IMR-90 (cell line): Measurements from ENCODE around the gene SLC50A1. TPM values are rescaled to one million over a fixed set of nuclear protein-coding genes. Genes with fewer than 3 reads are reported as not detected.

Experiments
- ATAC-seq: fragments of 200-7000 bp; cut with Tn5 transposase; 2 replicates; pipeline ENCODE4 v1.9.1; 2020; ENCODE audit warnings: low read depth, mild to moderate bottlenecking, moderate library complexity
- BruUV-seq: library from RNA; stranded (reverse); fragments of 400-500 nt; replicated peaks from 2 replicates; lab custom pipeline; 2021; lab: Mats Ljungman, UMichigan
- CTCF ChIA-PET: fragments of 300-600 bp; formaldehyde crosslinking; extraction: SDS; loops from one replicate; lab custom pipeline; 2021; ENCODE audit warnings: antibody characterized with exemption; lab: Yijun Ruan, JAX
- POLR2A ChIA-PET: fragments of 300-600 bp; sonication (Branson Sonifier 250); formaldehyde crosslinking; loops from one replicate; lab custom pipeline; 2022; ENCODE audit warnings: antibody characterized with exemption; ENCODE audit not compliant: unreplicated experiment; lab: Charles Lee
- DNase-seq: peaks from one replicate; pipeline ENCODE4 v3.0.0; 2013
- H2AFZ ChIP-seq: replicated peaks from 2 replicates; pipeline ENCODE3; 2013; ENCODE audit warnings: low read length, mild to moderate bottlenecking; ENCODE audit not compliant: poor library complexity
- H2AK5ac ChIP-seq: 2 replicates; pipeline ENCODE4 v1.6.1; 2013; ENCODE audit warnings: low read depth, low read length, inconsistent platforms
- H2AK9ac ChIP-seq: replicated peaks from 2 replicates; pipeline ENCODE3; 2013; ENCODE audit warnings: mild to moderate bottlenecking, low read depth, low read length, moderate library complexity; ENCODE audit not compliant: poor library complexity
- H2BK120ac ChIP-seq: 2 replicates; pipeline ENCODE4 v1.6.1; 2013; ENCODE audit warnings: low read depth, low read length, inconsistent platforms
- H2BK15ac ChIP-seq: 3 replicates; pipeline ENCODE4 v1.6.1; 2013; ENCODE audit warnings: low read depth, low read length, inconsistent platforms
- H2BK20ac ChIP-seq: 2 replicates; pipeline ENCODE4 v1.6.1; 2013; ENCODE audit warnings: low read depth, mild to moderate bottlenecking, inconsistent platforms, low read length, moderate library complexity
- H2BK5ac ChIP-seq: 2 replicates; pipeline ENCODE4 v1.6.1; 2013; ENCODE audit warnings: mild to moderate bottlenecking, low read depth, low read length, inconsistent platforms; ENCODE audit not compliant: poor library complexity, severe bottlenecking
- H3K14ac ChIP-seq: replicated peaks from 2 replicates; pipeline ENCODE4 v1.6.1; 2013; ENCODE audit warnings: low read depth, low read length, inconsistent platforms
- H3K18ac ChIP-seq: 2 replicates; pipeline ENCODE4 v1.6.1; 2013; ENCODE audit warnings: low read depth, low read length, control low read depth
- H3K23ac ChIP-seq: 2 replicates; pipeline ENCODE4 v1.6.1; 2013; ENCODE audit warnings: low read depth, low read length, inconsistent platforms
- H3K27ac ChIP-seq: 2 replicates; pipeline ENCODE4 v1.5.1; 2013; ENCODE audit warnings: mild to moderate bottlenecking, control low read depth, low read length; ENCODE audit not compliant: insufficient read depth
- H3K27me3 ChIP-seq: 2 replicates; pipeline ENCODE4 v1.6.1; 2013; ENCODE audit warnings: low read length; ENCODE audit not compliant: control insufficient read depth, insufficient read depth
- H3K36me3 ChIP-seq: 2 replicates; pipeline ENCODE4 v1.6.1; 2013; ENCODE audit warnings: low read length, mixed read lengths; ENCODE audit not compliant: control insufficient read depth, insufficient read depth
- H3K4ac ChIP-seq: 2 replicates; pipeline ENCODE4 v1.6.1; 2013; ENCODE audit warnings: low read depth, low read length, inconsistent platforms
- H3K4me1 ChIP-seq: 2 replicates; pipeline ENCODE4 v1.6.1; 2013; ENCODE audit warnings: low read length, mixed read lengths; ENCODE audit not compliant: control insufficient read depth, insufficient read depth
- H3K4me2 ChIP-seq: 2 replicates; pipeline ENCODE4 v1.6.1; 2013; ENCODE audit warnings: low read depth, mild to moderate bottlenecking, control low read depth, low read length, moderate library complexity
- H3K4me3 ChIP-seq: 2 replicates; pipeline ENCODE4 v1.5.1; 2013; ENCODE audit warnings: low read depth, mild to moderate bottlenecking, control low read depth, low read length, moderate library complexity; ENCODE audit not compliant: insufficient read depth
- H3K56ac ChIP-seq: 2 replicates; pipeline ENCODE4 v1.6.1; 2013; ENCODE audit warnings: low read length, inconsistent platforms; ENCODE audit not compliant: insufficient read depth; ENCODE audit errors: extremely low read depth
- H3K79me1 ChIP-seq, 2 experiments: 2 replicates each; pipeline ENCODE4 v1.6.1; 2013; ENCODE audit warnings: low read length in 2 of 2, inconsistent platforms in 1 of 2, low read depth in 1 of 2
- H3K9ac ChIP-seq: 2 replicates; pipeline ENCODE4 v1.6.1; 2013; ENCODE audit warnings: low read depth, low read length, control low read depth
- H3K9me1 ChIP-seq: 2 replicates; pipeline ENCODE4 v1.6.1; 2013; ENCODE audit warnings: low read length, inconsistent platforms; ENCODE audit not compliant: insufficient read depth
- H3K9me3 ChIP-seq: 2 replicates; pipeline ENCODE4 v1.6.1; 2013; ENCODE audit warnings: low read length; ENCODE audit not compliant: control insufficient read depth, insufficient read depth
- H4K20me1 ChIP-seq: 2 replicates; pipeline ENCODE4 v1.6.1; 2013; ENCODE audit warnings: low read length, inconsistent platforms; ENCODE audit not compliant: insufficient read depth
- H4K5ac ChIP-seq: 2 replicates; pipeline ENCODE4 v1.6.1; 2013; ENCODE audit warnings: mild to moderate bottlenecking, low read depth, low read length, control low read depth
- H4K8ac ChIP-seq, 2 experiments: 2 replicates each; pipeline ENCODE4 v1.6.1; 2013; ENCODE audit warnings: low read depth in 2 of 2, low read length in 2 of 2, control low read depth in 1 of 2, inconsistent platforms in 1 of 2
- H4K91ac ChIP-seq: 2 replicates; pipeline ENCODE4 v1.6.1; 2013; ENCODE audit warnings: low read depth, low read length, inconsistent platforms; ENCODE audit not compliant: insufficient read depth
- BHLHE40 ChIP-seq: fragments of 150-350 bp; IDR thresholded peaks from 2 replicates; pipeline ENCODE4 v1.6.1; 2016; ENCODE audit warnings: mild to moderate bottlenecking, low read depth, low read length
- CEBPB ChIP-seq: IDR thresholded peaks from 2 replicates; pipeline ENCODE4 v1.6.1; 2012; ENCODE audit warnings: low read depth, low read length, improper control_type of control experiment
- CTCF ChIP-seq: conservative IDR thresholded peaks from 2 replicates; pipeline ENCODE4 v1.5.1; 2012; ENCODE audit warnings: mild to moderate bottlenecking, low read depth, low read length, improper control_type of control experiment
- ELK1 ChIP-seq: fragments of 150-350 bp; IDR thresholded peaks from 2 replicates; pipeline ENCODE4 v1.6.1; 2016; ENCODE audit warnings: low read depth, mild to moderate bottlenecking, low read length, moderate library complexity, borderline replicate concordance
- FOS ChIP-seq: fragments of 150-350 bp; IDR thresholded peaks from 2 replicates; pipeline ENCODE4 v1.6.1; 2016; ENCODE audit warnings: low read depth, low read length
- MAFK ChIP-seq: IDR thresholded peaks from 2 replicates; pipeline ENCODE4 v1.6.1; 2012; ENCODE audit warnings: low read depth, low read length, improper control_type of control experiment
- MAZ ChIP-seq: IDR thresholded peaks from 2 replicates; pipeline ENCODE4 v1.6.1; 2012; ENCODE audit warnings: low read depth, mild to moderate bottlenecking, low read length, improper control_type of control experiment, moderate library complexity, borderline replicate concordance
- MXI1 ChIP-seq: IDR thresholded peaks from 2 replicates; pipeline ENCODE4 v1.6.1; 2012; ENCODE audit warnings: low read depth, mild to moderate bottlenecking, low read length, moderate library complexity, borderline replicate concordance
- NFE2L2 ChIP-seq: fragments of 150-350 bp; IDR thresholded peaks from 2 replicates; pipeline ENCODE4 v1.6.1; 2016; ENCODE audit warnings: low read depth, mild to moderate bottlenecking, low read length
- POLR2A ChIP-seq: IDR thresholded peaks from 2 replicates; pipeline ENCODE4 v1.6.1; 2012; ENCODE audit warnings: mild to moderate bottlenecking, low read depth, low read length
- RAD21 ChIP-seq: IDR thresholded peaks from 2 replicates; pipeline ENCODE4 v1.6.1; 2012; ENCODE audit warnings: low read length, improper control_type of control experiment
- RCOR1 ChIP-seq: IDR thresholded peaks from 2 replicates; pipeline ENCODE4 v1.6.1; 2012; ENCODE audit warnings: mild to moderate bottlenecking, low read length, improper control_type of control experiment; ENCODE audit not compliant: insufficient replicate concordance
- RFX5 ChIP-seq: IDR thresholded peaks from 2 replicates; pipeline ENCODE4 v1.8.0; 2012; ENCODE audit warnings: low read depth, mild to moderate bottlenecking, low read length, moderate library complexity
- SMC3 ChIP-seq: fragments of 150-350 bp; IDR thresholded peaks from 2 replicates; pipeline ENCODE4 v1.6.1; 2016; ENCODE audit warnings: low read depth, mild to moderate bottlenecking, antibody characterized with exemption, low read length, moderate library complexity
- USF2 ChIP-seq: fragments of 150-350 bp; IDR thresholded peaks from 2 replicates; pipeline ENCODE4 v1.6.1; 2017; ENCODE audit warnings: mild to moderate bottlenecking, antibody characterized with exemption, low read length, low read depth
- WGBS, 2 experiments: methylation state at CpG; one replicate each; pipeline versions ENCODE4 v1.1.5 to v1.1.7; 2013; ENCODE audit warnings: missing lambda C conversion rate in 2 of 2; ENCODE audit not compliant: insufficient read length in 1 of 2; ENCODE audit errors: extremely low coverage in 2 of 2; 5-methylcytosine and 5-hydroxymethylcytosine counted together
- dilution Hi-C: fragments of 300-500 bp; cut with HindIII; formaldehyde crosslinking; loops from one replicate; pipeline ENCODE4 v1.14.3; 2018; ENCODE audit warnings: low sequenced_read_pairs; ENCODE audit not compliant: unreplicated experiment
- in situ Hi-C: fragments of 300-500 bp; cut with MboI; formaldehyde crosslinking; loops from 3 replicates; pipeline ENCODE4 v1.14.3; 2019; ENCODE audit warnings: low sequenced_read_pairs, inconsistent platforms, mixed read lengths
- intact Hi-C: fragments of 100-400 bp; cut with micrococcal nuclease; formaldehyde crosslinking; loops from 2 replicates; pipeline ENCODE4 v1.10.0; 2022
- polyA plus RNA-seq, 3 experiments: library from polyadenylated mRNA; depleted of rRNA; stranded (reverse); fragments of >200 nt; gene quantifications; 2 replicates each; pipeline ENCODE4 v1.2.3, GENCODE V29; 2012; ENCODE audit warnings: low replicate concordance in 1 of 3
- total RNA-seq: library from RNA; depleted of rRNA; stranded (reverse); fragments of >200 nt; gene quantifications from 2 replicates; pipeline ENCODE4 v1.2.3, GENCODE V29; 2012

SLC50A1 gene
- total and polyA plus RNA-seq, 2 of the 4 experiments (the other 2 are of a cell fraction): 20.6 to 20.8 TPM

- Histone ChIP-seq H3K14ac (no peak overlapping the region), H3K56ac (no peak overlapping the region), H2AFZ (no peak overlapping the region), H4K5ac (no peak overlapping the region), H2BK5ac (no peak overlapping the region), H3K27ac (no peak overlapping the region), H3K36me3 (peaks cover 16% of the 10 kb centered on the region), H2BK15ac (no peak overlapping the region), H3K9me1 (no peaks in the 10 kb centered on the region; the same call in none of the 2 replicates), H3K27me3 (peaks cover 6% of the 10 kb centered on the region; the same call in 1 of the 2 replicates), H4K91ac (no peak overlapping the region), H3K9me3 (no peaks in the 10 kb centered on the region), H3K9ac (no peak overlapping the region), H3K4ac (no peak overlapping the region), H3K18ac (no peak overlapping the region), H3K4me1 (peaks cover 4% of the 10 kb centered on the region), H3K79me1 (peaks cover 0 to 37% of the 10 kb centered on the region in 2 experiments), H2BK120ac (no peak overlapping the region), H4K20me1 (no peaks in the 10 kb centered on the region), H2AK9ac (no peak overlapping the region), H3K23ac (no peak overlapping the region), H2AK5ac (no peak overlapping the region), H3K4me3 (no peak overlapping the region), H4K8ac (no peak overlapping the region), H2BK20ac (no peak overlapping the region), H3K4me2 (no peak overlapping the region)
- CTCF ChIA-PET: no interaction called here
- in situ Hi-C loops (no loop called here), intact Hi-C loops (loop anchor here (10.0 kb wide), 2 partner anchors 195 to 425 kb away; partner anchors contain the start of genes CKS1B and SHC1), dilution Hi-C loops (no loop called here)
- ATAC-seq (no peak), DNase-seq (no peak)
- WGBS, 2 experiments: no CpG with 5 or more reads among the region's 2 CpGs
- BruUV-seq: no TSS peak
- POLR2A ChIA-PET: interaction anchor here (1.5 kb wide), 1 partner anchor 79 kb away, joined by 5 read pairs; no protein-coding TSS in a partner anchor
- TF ChIP-seq BHLHE40 (no peak), MAZ (no peak), SMC3 (no peak), RFX5 (no peak), FOS (no peak), NFE2L2 (no peak), MAFK (no peak), CTCF (no peak), RCOR1 (no peak), POLR2A (no peak), ELK1 (no peak), USF2 (no peak), MXI1 (no peak), CEBPB (no peak), RAD21 (no peak)
These were observed 34.6 kb downstream of the SLC50A1 start for GRCh38 chr1:155170101-155170785.
